GM18868 (cell line): ENCODE data around the gene SIGLEC10.

ENCODE experiments used
- ATAC-seq: cut with Tn5 transposase; IDR thresholded peaks from one replicate; pipeline ENCODE4 v1.9.1; 2021; ENCODE audit warnings: mild to moderate bottlenecking, moderate library complexity; ENCODE audit not compliant: unreplicated experiment

SIGLEC10 gene

DNA sequence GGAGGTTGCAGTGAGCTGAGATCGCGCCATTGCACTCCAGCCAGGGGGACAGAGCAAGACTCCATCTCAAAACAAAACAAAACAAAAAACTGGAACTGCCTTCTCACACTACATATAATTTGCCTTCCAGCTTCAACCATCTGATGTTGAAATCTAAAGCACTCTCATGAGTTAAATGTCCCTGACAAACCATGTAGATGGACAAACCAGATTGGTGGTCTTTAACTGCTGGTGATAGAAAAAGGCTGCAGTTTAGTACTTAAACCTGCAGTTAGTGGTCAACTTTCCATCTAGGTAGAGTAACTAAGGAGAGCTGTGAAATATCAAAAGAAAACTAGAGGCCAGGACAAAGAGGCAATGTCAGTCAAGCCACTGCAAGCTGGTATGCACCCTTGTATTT lies 21.3 kb downstream of the SIGLEC10 start:
- no peak for ATAC-seq

GRCh38 chr19:51394050-51394836 lies 23.2 kb downstream of the SIGLEC10 start:
- ATAC-seq, result peak; percentile 79

DNA sequence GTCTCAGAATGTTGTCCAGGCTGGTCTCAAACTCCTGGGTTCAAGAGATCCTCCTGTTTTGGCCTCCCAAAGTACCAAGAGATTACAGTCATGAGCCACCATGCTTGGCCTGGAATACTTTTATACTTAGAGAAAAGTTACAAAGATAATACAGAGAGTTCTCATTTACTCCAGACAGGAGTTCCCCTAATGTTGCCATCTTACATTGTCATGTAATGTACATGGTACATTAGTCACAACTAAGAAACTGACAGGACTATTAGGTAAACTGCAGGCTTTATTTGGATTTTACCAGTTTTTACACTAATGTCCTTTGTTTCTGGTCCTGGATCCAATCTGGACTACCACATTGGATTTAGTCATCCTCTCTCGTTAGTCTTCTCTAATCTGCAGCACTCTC lies 24.7 kb downstream of the SIGLEC10 start:
- ATAC-seq, result no peak

DNA sequence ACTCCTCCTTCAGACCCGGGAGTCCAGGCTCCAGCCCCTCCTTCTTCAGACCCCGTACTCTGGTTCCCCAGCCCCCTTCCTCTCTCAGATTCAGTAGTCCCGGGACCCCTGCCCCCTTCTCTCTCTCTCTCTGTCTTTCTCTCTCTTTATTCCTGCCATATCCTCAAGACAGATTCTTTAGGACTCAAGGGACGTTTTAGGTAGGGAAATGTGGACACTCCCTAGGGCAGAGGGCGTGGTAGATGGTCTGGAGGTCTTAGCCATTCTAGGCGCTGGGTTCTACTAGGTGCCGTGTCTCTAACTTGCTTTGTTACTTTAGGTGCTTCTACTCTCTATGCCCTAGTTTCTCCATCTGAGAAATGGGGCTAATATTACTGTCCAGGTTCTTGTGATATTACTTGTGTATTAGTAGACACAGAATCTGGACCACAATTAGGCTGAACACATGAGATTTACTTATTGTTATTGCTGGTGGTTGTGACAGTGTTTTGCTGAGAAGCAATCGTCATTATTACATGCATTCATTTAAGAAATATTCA lies 26.3 kb downstream of the SIGLEC10 start:
- ATAC-seq, result no peak

GRCh38 chr19:51389143-51389542 lies 28.3 kb downstream of the SIGLEC10 start:
- ATAC-seq, result no peak

DNA sequence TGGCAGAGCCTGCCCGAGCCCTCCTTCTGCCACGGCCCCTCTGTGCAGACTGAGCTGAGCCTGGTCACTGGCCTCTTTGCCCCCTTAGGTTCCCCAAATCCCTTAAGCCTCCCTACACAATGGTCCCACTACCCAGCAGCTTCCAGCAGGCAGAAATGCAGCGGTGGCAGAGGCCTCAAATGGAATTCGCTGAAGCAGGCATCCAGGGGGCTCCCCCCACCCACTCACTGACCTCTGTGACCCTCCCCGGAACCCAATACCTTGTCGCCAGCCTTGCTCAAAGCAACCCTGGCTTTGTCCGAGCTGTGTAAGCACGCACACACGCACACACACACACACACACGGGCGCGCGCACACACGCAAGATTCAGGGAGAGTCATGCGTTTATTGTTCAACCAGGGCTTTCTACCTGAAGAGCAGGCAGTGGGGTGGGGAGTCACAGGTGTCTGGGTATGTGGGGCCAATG lies 29.5 kb downstream of the SIGLEC10 start, which contains the start of gene LIM2:
Gene LIM2 (minus strand): TSS at position 51 of the 466 bp plus-strand sequence. CDS start 531 bp downstream, outside the sequence.
- no peak for ATAC-seq

DNA sequence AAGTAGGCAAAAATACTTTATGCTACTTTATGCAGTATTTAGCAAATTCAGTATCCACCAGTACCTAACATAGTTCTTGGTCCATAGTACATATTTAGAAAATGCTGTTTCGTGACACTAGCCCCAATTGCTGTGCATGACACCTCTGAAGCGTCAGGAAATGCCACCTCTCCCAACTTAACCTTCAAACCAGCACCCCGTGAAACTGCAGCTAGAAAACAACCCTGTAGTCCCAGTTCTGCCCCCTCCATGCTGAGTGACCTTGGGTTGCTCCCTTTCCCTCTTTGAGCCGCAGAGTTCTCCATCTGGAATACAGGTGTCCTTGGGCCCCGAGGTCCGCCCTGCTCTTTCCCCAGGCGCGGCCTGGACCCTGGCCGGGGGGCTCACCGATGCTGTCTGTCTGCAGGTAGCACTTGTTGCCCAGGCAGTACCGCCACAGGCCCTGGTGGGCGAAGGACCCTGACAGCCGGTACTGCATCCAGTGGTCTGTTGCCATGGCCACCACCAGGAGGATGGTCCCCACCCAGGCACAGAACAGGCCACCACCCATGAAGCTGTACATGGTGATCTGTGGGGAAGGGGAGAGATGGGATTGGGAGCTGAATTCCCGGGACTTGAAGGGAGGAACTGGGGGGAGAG lies 30.4 kb downstream of the SIGLEC10 start:
- ATAC-seq, result no peak

DNA sequence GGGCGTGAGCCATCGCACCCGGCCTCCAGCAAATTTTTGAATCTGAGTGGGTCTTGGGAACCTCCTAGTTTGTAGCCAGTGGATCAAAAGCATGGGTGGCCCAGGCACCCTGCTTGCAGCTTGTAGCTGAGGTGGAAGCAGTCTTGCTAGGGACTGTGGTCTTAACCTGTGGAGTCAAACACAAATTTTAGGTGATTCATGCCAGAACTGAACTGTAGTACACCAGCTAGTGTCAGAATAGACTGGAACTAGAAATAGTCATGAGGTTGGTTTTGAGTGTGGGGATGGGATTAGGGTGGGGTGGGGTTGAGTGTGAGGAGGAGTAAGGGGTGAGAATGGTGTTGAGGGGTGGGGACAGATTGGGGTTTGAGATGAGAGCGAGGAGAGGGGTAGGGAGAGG lies 35.4 kb downstream of the SIGLEC10 start:
- ATAC-seq, result no peak

DNA sequence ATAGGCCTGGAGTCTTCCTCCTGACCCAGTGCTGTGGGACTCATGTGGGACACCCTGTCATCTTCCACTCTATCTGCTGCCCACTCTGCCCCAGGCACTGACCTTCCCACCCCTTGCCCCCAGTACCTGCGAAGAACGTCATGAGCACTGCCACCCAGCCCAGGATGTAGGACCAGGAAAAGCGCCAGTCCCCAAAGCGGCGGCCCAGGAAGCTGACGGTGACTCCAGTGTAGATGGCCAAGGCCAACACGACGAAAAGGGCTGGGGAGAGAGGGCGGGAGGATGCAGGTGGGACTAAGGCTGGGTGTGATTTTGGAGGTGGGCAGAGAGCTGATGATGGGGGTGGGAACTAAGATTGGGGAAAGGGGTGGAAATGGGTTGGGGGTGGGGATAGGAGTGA lies 37.1 kb downstream of the SIGLEC10 start:
- ATAC-seq, result no peak

- no peak for ATAC-seq
Measured at GRCh38 chr19:51377422-51377821, 40.0 kb downstream of the SIGLEC10 start.

GRCh38 chr19:51375504-51376221 lies 41.8 kb downstream of the SIGLEC10 start:
- no peak for ATAC-seq

- peak; percentile 38 for ATAC-seq
Measured at GRCh38 chr19:51372649-51373504, 44.6 kb downstream of the SIGLEC10 start, which contains the start of gene NKG7. NKG7 (minus strand) TSS chr19:51372654; CDS start chr19:51372535, 119 bp downstream.

GRCh38 chr19:51372021-51372648 lies 45.3 kb downstream of the SIGLEC10 start:
- no peak for ATAC-seq

GRCh38 chr19:51371186-51371690 lies 46.2 kb downstream of the SIGLEC10 start:
- ATAC-seq, result no peak

GRCh38 chr19:51370230-51370629 lies 47.2 kb downstream of the SIGLEC10 start:
- ATAC-seq, result no peak

GRCh38 chr19:51368366-51369282 lies 48.8 kb downstream of the SIGLEC10 start, which contains the start of gene CLDND2:
CLDND2 (minus strand) TSS chr19:51369003; CDS start chr19:51368577, 426 bp downstream.
- ATAC-seq, result no peak

- ATAC-seq, result peak; percentile 78
Measured at GRCh38 chr19:51367565-51368365, 49.7 kb downstream of the SIGLEC10 start.

- ATAC-seq, result peak; percentile 3
Measured at GRCh38 chr19:51367255-51367564, 50.2 kb downstream of the SIGLEC10 start.
